NCI-H510A (cell line): ENCODE data around the gene SLCO2A1.

ENCODE experiments used
- DNase-seq: peaks from one replicate; lab custom pipeline; 2025; lab: John Stamatoyannopoulos, UW

The SLCO2A1 gene

GRCh38 chr3:133899311-133899710, 130.4 kb downstream of the SLCO2A1 start:
- DNase-seq: no peak

- no peak for DNase-seq
Observed at GRCh38 chr3:133897547-133897946, 132.2 kb downstream of the SLCO2A1 start.

DNA sequence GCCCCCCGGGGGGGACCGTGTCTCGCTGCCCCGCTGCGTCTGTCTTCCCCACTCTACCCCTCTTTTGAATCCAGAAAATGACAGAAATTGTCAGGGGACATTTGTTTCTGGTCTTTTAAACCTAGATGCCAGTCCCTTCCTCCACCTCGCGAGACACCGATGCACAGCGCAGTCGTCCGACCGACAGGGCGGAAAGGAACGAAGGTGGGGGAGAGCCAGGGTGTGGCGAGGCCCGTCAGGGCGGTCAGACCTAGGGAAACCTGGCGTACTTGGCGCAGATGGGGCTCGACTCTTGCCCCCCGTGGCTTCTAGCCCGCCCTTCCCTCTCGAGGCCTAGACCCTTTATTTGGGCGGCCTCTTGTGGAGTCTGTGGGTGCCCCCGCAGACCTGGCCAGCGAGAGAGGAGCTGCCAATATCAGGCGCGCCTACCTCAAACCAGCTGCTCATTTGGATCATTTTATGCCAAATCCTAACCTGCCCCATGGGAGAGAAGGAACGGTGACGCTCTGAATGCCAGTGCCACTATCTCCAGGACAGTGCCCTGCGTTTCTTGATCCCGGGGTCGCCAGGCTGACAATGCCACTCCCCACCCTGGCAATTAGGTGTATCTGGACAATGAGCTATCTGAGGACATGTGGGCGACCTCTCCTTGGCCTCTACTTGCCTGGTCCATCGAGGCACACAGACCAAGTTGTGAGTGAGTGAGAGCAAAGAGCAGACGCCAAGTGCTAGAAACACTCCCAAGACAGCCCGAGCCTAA, 133.5 kb downstream of the SLCO2A1 start:
- DNase-seq: no peak

DNA sequence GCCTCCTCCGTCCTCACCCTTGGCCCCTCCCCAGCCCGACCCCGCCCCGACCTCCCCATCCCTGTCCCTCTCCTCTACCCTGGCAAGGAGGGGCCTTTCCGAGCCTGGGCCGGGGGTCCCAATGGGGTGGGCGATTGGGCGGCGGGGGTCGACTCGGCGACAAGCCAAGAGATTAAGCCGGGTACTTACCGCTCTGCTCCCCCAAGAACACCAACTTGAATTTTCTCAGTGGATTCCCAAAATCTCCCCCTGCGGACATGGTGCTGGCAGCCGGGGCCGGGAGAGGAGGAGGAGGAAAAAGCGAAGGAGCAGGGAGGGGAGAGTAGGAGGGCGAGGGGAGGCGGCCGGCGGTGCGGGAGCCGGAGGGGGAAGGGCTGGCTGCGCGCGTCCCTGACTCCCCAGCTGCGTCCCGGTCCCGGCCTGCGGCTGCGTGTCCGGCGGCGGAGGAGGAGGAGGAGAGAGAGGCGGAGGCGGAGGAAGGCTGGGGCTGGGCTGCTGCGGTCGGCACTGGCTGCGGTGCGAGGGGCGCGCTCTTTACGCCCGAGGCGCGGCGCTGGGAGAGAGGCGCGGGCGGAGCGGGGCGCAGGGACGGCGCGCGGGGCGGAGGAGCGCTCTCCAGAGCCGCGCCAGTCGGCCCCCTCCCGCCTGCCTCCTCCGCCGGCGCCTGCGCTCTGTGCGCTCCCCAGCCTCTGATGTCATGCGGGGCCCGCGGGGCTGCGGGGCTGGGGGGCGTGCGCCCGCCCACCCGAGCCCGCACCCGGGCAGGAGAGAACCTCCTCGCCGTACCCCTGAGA, 134.3 kb downstream of the SLCO2A1 start, which contains the start of gene RAB6B:
RAB6B (minus strand) TSS at position 675 of the 794 bp plus-strand sequence; CDS start at position 259, 416 bp downstream.
- DNase-seq: no peak

GRCh38 chr3:133894353-133895207, 135.1 kb downstream of the SLCO2A1 start:
- peak; percentile 14 for DNase-seq

DNA sequence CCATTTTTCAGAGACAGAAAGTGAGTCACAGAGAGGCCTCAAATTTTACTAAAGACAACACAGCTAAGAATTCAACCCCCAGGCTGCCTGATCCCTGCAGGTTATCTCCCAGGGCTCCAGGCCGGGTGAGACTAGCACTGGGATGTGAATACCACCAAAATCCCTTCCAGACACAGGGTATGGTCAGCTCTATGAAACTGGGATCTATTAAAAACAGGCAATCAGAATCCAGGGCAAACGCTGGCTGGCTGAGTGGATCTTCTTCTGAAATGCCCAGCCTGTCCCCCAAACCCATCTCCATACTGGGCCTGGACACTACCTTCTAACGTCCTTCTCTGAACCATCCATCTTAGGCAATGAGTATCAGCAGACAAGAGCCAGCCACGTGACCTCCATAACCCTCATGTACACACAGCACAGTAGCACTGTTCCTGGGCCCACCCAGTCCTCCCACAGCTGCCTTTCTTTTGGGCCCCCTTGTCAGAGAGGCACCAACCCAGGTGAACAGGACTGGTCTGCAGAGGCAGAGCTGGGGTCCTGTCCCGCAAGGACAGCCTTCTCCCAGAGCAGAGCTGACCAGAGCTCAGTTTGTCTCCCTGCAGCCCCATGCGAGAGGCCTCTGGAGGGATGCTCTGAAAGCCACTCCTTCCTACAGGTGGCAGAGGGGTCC, 135.9 kb downstream of the SLCO2A1 start:
- DNase-seq: no peak

DNA sequence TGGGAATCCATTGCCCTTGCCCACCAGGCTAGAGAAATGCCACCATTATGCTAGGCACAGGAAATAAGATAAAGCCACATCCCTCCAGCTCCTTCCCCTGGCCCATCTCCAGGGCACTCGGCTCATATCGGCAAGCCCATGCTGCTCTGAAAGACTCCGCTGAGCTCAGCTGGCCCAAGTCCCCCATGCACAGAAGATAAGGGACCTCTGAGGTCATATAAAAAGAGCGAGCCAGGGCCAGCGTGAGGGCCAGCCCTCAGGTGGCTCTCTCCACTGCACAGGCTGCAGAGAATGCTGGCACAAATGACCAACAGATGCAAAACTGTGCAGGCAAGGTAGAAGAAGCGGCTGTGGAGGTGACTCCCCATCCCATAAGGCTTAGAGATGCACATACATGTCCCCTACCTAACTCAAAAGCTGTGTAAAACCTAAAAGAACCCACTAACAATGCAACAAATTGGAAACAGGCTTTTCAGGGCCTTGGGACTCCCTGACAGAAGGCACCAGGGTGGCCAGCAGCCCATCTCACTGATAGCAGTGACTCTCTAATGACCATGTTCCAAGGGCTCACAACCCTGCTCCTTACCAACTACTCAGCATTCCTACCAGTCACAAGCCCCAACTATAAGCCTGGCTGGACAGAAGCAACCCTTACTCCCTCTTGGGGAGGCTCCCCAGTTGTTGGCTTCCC, 137.0 kb downstream of the SLCO2A1 start:
- no peak for DNase-seq

GRCh38 chr3:133891662-133892378, 137.9 kb downstream of the SLCO2A1 start:
- DNase-seq: no peak

DNA sequence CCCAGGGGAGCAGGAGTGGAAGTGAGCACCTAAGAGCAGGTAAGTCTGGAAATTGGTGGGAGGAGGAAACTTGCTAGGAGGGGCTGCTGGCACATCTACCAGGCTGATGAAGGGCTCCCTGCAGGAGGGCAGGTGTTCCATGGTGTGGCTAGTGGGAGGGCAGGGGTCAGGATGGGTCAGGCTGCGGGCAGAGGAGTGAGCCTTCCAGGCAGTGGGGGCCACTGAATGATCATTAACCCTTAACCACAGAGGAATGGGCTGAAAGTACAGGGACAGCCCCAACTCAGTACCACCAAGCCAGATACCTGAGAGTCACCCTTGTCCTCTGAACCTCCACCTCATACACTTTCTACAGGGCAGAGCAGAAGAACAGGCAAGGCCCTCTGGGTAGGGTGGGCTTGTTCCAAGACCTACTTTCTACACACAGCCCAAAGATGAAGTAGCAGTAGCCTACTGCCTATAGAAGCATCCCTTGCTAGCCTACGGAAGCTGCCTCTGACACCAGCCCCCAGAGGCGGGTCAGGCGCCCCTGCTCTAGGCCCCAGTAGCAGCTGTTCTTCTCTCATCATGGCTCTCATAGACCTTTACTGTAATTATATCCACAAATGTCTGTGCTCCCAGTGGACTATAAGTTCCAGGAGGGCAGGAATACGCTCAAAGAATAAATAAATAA, 138.6 kb downstream of the SLCO2A1 start:
- DNase-seq: no peak

- no peak for DNase-seq
Observed at GRCh38 chr3:133890037-133890436, 139.7 kb downstream of the SLCO2A1 start.

DNA sequence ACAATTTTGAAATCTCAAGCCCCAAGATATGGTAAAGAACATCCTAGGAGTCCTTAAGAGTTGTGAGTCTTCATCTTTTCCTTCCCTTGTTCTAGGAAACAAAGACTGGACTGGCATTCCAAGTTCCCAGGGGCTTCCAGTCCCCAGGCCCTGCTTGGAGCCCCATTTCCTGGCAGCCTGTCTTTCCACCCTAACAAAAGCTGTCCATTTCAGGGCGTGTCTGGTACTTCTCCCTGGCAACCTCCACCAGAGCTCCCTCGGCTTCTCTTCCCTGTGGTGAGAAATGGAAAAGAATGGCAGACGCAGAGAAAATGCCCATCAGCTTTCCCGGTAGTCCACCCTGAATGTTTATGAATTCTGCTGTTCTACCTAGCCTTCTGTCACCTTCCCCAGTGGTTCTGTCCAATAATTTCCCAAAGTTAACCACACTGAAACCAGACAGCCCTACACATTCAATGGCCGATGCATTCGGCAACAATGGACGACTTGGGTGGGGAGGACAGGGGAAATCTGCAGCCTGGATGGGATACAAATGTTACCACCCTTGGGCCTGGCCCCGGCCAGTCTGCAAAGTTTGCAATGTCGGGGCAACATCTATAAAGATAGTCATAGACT, 140.9 kb downstream of the SLCO2A1 start:
- no peak for DNase-seq

- no peak for DNase-seq
Observed at GRCh38 chr3:133887803-133888703, 141.7 kb downstream of the SLCO2A1 start.

DNA sequence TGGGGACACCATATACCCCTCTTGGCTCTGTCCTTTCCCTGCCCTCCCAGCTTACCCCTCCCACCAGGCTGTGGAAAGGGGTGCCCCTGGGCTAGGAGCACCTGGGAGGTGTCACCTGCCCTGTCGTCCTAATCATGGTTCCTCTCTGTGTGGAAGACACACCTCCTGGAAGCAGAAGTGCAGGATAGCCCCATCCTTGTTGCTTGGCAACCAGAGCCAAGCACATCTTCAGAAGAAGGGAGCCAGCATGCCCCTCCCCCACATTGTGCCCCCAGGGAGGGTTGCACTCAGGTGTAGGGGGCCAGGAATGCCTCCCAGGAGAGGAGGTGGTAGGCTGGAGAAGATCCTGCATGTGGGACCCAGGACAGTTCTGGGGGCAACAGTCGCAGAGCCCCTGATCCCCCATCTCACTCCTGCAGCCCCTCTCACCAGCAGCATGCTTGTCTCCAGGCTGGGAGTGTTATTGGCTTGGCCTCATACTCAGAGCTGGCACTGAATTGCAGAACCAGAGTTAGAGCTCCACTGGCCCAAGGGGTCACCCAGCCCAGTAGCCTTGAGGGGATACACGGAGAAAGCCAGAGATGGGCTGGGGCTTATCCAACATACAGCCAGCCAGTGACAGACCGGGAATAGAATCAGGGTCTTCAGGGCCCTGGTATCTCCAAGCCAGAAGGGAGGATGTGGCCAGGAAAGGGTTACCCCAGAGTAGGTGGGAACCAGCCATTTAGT, 142.5 kb downstream of the SLCO2A1 start:
- no peak for DNase-seq

DNA sequence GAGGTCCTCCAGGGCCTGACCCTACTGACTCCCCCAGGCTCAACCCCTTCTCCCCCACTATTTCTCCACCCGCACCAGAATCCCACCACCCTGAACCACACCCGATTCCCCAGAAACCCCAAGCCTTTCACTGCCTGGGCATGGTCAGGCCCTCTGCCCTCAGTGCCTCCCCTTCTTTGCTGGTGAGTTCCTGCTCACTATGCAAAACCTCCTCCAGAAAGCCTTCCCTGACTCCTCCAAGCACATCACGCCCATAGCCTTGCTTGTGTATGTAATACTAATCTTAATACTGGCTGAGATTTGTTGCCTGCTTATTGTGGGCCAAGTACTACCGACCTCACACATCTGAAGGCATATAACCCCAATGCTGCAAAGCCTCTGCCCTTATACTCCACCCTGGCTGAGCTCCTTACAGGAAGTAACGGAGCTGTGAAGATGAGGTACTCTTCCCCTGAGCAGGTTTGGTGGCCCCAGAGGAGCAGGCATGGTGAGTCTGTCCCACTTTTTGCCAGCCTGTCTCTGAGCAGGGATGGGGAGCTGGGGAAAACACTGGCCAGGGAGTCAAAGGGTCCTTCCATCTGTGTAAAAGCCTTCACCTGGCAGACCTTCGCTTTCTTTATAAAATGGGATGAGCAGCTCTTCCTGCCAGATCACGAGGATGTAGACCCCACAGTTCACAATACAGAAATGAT, 143.5 kb downstream of the SLCO2A1 start:
- no peak for DNase-seq

- DNase-seq: no peak
Observed at GRCh38 chr3:133884887-133885711, 144.6 kb downstream of the SLCO2A1 start.
